ENCODE results near the gene DNAH10.

- TF ChIP-seq CTCF (IDR thresholded peaks at IDR 0.05 in 4 of 5, conservative IDR thresholded peaks at IDR 0.05 in 1 of 5) (no peak), POLR2A (IDR thresholded peaks at IDR 0.05) (no peak)
Measured at GRCh38 chr12:123929946-123930583, 168.0 kb downstream of the DNAH10 start.
